ENCODE results near the gene CAMK2N2. TPM values are rescaled to one million over a fixed set of nuclear protein-coding genes. Genes with fewer than 3 reads are reported as not detected.

CAMK2N2 gene
- total RNA-seq, 1 donor from 2014 or later = not detected

DNA sequence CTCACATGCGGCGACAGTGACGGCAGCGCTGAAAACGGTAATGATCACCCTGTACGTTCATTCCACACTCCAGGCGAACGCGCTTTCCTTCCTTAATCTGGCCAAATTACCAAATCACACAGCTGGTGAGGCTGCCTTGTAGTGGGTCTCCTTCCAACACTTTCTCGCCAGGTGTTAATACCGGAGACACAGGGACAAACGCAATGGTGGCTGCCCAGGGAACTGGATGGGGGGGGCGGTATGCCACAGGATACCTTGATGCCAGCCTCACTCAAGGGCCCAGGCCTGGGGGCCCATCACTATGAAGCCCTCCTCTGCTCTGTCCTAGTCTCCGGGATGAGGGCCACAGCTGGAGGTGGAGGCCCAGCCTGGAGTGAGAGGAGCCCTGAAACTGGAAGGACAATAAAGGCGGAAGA, 1.4 kb upstream of the CAMK2N2 start:
- Histone ChIP-seq H4K20me1 (ENCODE audit: low read depth) (peaks cover 44% of the 10 kb centered on the region), H3K4me2 (peak overlapping the region; percentile 99), H3K9ac (no peak overlapping the region), H3K36me3 (no peaks in the 10 kb centered on the region), H3K4me3 (peak overlapping the region; percentile 75), H3K9me3 (ENCODE audit: low read depth) (no peaks in the 10 kb centered on the region), H3K27me3 (peaks cover 80% of the 10 kb centered on the region), H3K27ac (no peak overlapping the region), H3F3A (ENCODE audit: low read depth) (peaks cover 31% of the 10 kb centered on the region), H3K4me1 (peaks cover 12% of the 10 kb centered on the region), H2AFZ (replicated peaks) (peak overlapping the region; percentile 35), H3K79me2 (ENCODE audit: low read depth) (no peaks in the 10 kb centered on the region)
- Mint-ChIP-seq H3K27me3 (ENCODE audit: insufficient read depth, low read depth) (peaks cover 37% of the 10 kb centered on the region), H3K36me3 (no peaks in the 10 kb centered on the region), H3K4me3 (peak overlapping the region; percentile 88), H3K27ac (no peak overlapping the region), H3K9me3 (peaks cover 3% of the 10 kb centered on the region), H3K4me1 (peaks cover 21% of the 10 kb centered on the region)
- DNase-seq (ENCODE audit: low spot score) = peak; percentile 43
- peak; percentile 64 for TF ChIP-seq EZH2 (IDR thresholded peaks at IDR 0.05)
- peak; percentile 60 for TF ChIP-seq EZH2phosphoT487 (IDR thresholded peaks at IDR 0.05)
- TF ChIP-seq, protein P1, sequence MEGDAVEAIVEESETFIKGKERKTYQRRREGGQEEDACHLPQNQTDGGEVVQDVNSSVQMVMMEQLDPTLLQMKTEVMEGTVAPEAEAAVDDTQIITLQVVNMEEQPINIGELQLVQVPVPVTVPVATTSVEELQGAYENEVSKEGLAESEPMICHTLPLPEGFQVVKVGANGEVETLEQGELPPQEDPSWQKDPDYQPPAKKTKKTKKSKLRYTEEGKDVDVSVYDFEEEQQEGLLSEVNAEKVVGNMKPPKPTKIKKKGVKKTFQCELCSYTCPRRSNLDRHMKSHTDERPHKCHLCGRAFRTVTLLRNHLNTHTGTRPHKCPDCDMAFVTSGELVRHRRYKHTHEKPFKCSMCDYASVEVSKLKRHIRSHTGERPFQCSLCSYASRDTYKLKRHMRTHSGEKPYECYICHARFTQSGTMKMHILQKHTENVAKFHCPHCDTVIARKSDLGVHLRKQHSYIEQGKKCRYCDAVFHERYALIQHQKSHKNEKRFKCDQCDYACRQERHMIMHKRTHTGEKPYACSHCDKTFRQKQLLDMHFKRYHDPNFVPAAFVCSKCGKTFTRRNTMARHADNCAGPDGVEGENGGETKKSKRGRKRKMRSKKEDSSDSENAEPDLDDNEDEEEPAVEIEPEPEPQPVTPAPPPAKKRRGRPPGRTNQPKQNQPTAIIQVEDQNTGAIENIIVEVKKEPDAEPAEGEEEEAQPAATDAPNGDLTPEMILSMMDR (IDR thresholded peaks at IDR 0.05) = no peak

DNA sequence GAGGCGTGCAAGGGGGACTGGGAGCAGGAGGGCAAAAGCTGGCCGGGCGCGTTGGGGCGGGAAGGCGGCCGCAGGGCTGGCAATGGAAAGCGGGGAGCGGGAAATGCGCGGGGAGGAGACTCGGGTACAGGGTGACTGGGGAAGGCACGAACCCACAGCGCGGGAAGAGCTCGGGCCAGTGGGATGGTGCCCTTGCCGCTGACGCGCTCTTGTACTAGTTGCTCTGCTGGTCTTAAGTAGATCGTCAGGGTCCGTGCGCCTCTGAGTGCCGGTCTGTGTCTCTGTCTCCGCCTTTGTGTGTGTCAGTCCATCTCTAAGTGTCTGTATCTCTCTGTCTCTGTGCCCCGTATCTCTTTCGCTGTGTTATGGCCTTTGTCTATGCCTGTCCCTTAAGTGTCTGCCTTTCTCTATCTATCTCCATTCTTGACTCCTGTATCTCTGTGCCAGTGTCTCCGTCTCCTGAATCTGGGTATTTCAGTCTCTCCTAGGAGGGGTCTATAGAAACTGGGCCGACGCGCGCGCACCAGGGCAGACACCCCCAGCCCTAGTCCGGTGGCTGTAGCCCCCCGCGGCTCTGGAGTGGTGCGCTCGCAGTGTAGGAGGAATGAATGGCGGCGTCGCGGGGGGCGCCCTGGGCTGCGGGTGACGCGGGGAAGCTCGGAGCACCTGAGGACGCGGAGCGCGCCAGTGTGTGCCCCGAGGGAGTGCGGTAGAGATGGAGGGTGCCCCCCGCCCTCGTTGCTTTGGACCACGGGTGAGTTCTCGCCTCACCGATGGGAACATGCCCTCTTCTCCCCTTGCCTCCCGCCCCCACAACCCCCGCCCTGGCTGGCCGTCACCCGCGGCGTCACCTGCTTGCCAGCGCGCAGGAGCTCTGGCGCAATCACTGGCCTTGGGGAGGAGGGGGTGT, 756 bp upstream of the CAMK2N2 start:
- Histone ChIP-seq H3K27ac (no peak overlapping the region), H3K27me3 (peaks cover 80% of the 10 kb centered on the region), H3K4me1 (peaks cover 12% of the 10 kb centered on the region), H4K20me1 (ENCODE audit: low read depth) (peaks cover 50% of the 10 kb centered on the region), H2AFZ (replicated peaks) (peak overlapping the region; percentile 35), H3K9ac (no peak overlapping the region), H3F3A (ENCODE audit: low read depth) (peaks cover 31% of the 10 kb centered on the region), H3K36me3 (no peaks in the 10 kb centered on the region), H3K79me2 (ENCODE audit: low read depth) (no peaks in the 10 kb centered on the region), H3K9me3 (ENCODE audit: low read depth) (no peaks in the 10 kb centered on the region), H3K4me3 (peak overlapping the region; percentile 75), H3K4me2 (peak overlapping the region; percentile 99)
- no peak overlapping the region for H3K27ac Mint-ChIP-seq
- TF ChIP-seq, protein P1 (IDR thresholded peaks at IDR 0.05) = no peak
- TF ChIP-seq EZH2phosphoT487 (IDR thresholded peaks at IDR 0.05) = peak; percentile 71
- peak; percentile 77 for TF ChIP-seq EZH2 (IDR thresholded peaks at IDR 0.05)
- H3K9me3 Mint-ChIP-seq = peaks cover 2% of the 10 kb centered on the region
- no peaks in the 10 kb centered on the region for H3K36me3 Mint-ChIP-seq
- H3K4me3 Mint-ChIP-seq = peak overlapping the region; percentile 88
- peaks cover 38% of the 10 kb centered on the region for H3K27me3 Mint-ChIP-seq (ENCODE audit: insufficient read depth, low read depth)
- peak; percentile 49 for DNase-seq (ENCODE audit: low spot score)
- H3K4me1 Mint-ChIP-seq = peaks cover 21% of the 10 kb centered on the region

DNA sequence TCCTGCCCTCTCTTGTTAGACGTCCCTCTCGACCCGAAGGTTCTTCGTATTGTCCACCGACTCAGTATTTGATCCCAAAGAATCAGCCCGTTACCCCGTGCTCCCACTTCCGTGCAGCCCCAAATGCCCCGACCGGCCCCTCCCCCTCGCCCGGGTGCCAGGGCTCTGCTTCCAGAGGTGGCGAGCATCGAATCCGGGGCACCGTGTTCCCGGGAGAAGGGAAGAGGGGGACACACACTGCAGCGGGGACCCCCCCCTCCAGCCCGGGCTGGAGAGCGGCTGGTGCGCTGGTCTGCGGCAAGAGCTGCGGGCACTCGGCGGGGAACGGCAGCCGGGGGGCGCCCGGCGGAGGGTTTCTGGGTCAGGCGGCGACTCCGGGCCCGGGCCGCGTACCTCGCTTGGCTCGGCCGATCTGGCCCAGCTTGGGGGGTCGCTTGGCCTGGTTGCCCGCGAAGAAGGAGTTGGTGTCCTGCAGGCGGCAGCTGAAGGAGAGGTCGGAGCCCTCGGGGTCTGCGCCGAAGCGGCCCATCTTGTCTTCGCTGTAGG, 556 bp downstream of the CAMK2N2 start:
- peak overlapping the region; percentile 90 for H3K4me3 Mint-ChIP-seq
- H3K9me3 Mint-ChIP-seq = no peaks in the 10 kb centered on the region
- peaks cover 61% of the 10 kb centered on the region for H4K20me1 ChIP-seq (ENCODE audit: low read depth)
- DNase-seq (ENCODE audit: low spot score) = peak; percentile 31
- H3F3A ChIP-seq (ENCODE audit: low read depth) = peaks cover 31% of the 10 kb centered on the region
- TF ChIP-seq EZH2 (IDR thresholded peaks at IDR 0.05) = peak; percentile 94
- TF ChIP-seq, protein P1 (IDR thresholded peaks at IDR 0.05) = peak; percentile 10
- TF ChIP-seq EZH2phosphoT487 (IDR thresholded peaks at IDR 0.05) = peak; percentile 93
- no peaks in the 10 kb centered on the region for H3K36me3 ChIP-seq
- H3K4me1 Mint-ChIP-seq = peaks cover 21% of the 10 kb centered on the region
- peaks cover 12% of the 10 kb centered on the region for H3K4me1 ChIP-seq
- H3K4me3 ChIP-seq = peak overlapping the region; percentile 75
- H3K27me3 ChIP-seq = peaks cover 80% of the 10 kb centered on the region
- no peaks in the 10 kb centered on the region for H3K79me2 ChIP-seq (ENCODE audit: low read depth)
- H3K36me3 Mint-ChIP-seq = no peaks in the 10 kb centered on the region
- H3K27ac Mint-ChIP-seq = no peak overlapping the region
- H3K4me2 ChIP-seq = peak overlapping the region; percentile 99
- H3K9ac ChIP-seq = no peak overlapping the region
- H3K27ac ChIP-seq = no peak overlapping the region
- H2AFZ ChIP-seq (replicated peaks) = peak overlapping the region; percentile 90
- peaks cover 37% of the 10 kb centered on the region for H3K27me3 Mint-ChIP-seq (ENCODE audit: insufficient read depth, low read depth)
- no peaks in the 10 kb centered on the region for H3K9me3 ChIP-seq (ENCODE audit: low read depth)

Measured in neural progenitor cell (in vitro differentiated cells).